Liver (tissue), 3 donors: ENCODE results near the gene STK40.

Experiments used
- EGR1 ChIP-seq, 2 donors: IDR thresholded peaks; 2 replicates each; pipeline ENCODE4 v1.6.1; 2016 to 2018; ENCODE audit warnings: antibody characterized with exemption in 2 of 2, low read depth in 2 of 2
- FOXA1 ChIP-seq: IDR thresholded peaks from 2 replicates; pipeline ENCODE4 v1.6.1; 2016; ENCODE audit warnings: antibody characterized with exemption
- HNF4A ChIP-seq, 2 donors: conservative IDR thresholded peaks; 2 replicates each; pipeline ENCODE4 v1.6.1; 2016; ENCODE audit warnings: antibody characterized with exemption in 2 of 2, mild to moderate bottlenecking in 2 of 2
- RAD21 ChIP-seq, 2 donors: IDR thresholded peaks; 2 replicates each; pipeline ENCODE4 v1.6.1; 2016; ENCODE audit warnings: antibody characterized with exemption in 2 of 2, mild to moderate bottlenecking in 2 of 2
- RXRA ChIP-seq, 2 donors: IDR thresholded peaks; 2 replicates each; pipeline ENCODE4 v1.6.1; 2017 to 2018; ENCODE audit warnings: antibody characterized with exemption in 2 of 2, mild to moderate bottlenecking in 1 of 2
- TAF1 ChIP-seq: conservative IDR thresholded peaks from 2 replicates; pipeline ENCODE4 v1.6.1; 2016; ENCODE audit warnings: antibody characterized with exemption, mild to moderate bottlenecking
- YY1 ChIP-seq: IDR thresholded peaks from 2 replicates; pipeline ENCODE4 v1.6.1; 2016; ENCODE audit warnings: antibody characterized with exemption, mild to moderate bottlenecking
- TF ChIP-seq, protein P1 (sequence below): fragments of 150-350 bp; IDR thresholded peaks from 2 replicates; pipeline ENCODE4 v1.5.1; 2017; ENCODE audit warnings: improper control_type of control experiment, low read depth, low read length; ENCODE audit not compliant: missing input control
- TF ChIP-seq, protein P2 (sequence below): IDR thresholded peaks from 2 replicates; pipeline ENCODE4 v1.6.1; 2016; ENCODE audit warnings: antibody characterized with exemption
- TF ChIP-seq, protein P3 (sequence below): IDR thresholded peaks from 2 replicates; pipeline ENCODE4 v1.6.1; 2016; ENCODE audit warnings: antibody characterized with exemption, mild to moderate bottlenecking
- TF ChIP-seq, protein P4 (sequence below): IDR thresholded peaks from 2 replicates; pipeline ENCODE4 v1.6.1; 2016; ENCODE audit warnings: antibody characterized with exemption
- TF ChIP-seq, protein P5 (sequence below): IDR thresholded peaks from 2 replicates; pipeline ENCODE4 v1.6.1; 2016; ENCODE audit warnings: antibody characterized with exemption
- donor health status: healthy.
- donor health status: healthy.

DNA sequence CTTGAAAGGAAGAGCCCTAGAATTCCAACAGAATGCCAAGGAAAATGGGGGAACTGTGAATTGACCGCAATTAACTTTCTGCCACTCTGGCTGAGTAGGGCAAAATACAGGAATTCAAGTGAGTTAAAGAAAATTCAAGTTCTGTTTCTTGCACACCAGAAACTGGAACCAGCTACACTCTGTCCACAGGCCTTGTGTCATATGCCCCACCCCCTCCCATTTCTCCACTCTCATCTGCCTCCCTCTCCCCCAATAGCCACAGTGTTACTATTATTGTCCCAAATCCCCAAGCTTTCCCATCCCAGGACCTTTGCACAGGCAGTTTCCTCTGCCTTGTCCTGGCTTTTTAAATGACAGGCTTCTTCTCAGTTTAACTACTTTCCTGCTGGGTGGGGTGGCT, 4.3 kb upstream of the STK40 start:
- TF ChIP-seq, protein P1, sequence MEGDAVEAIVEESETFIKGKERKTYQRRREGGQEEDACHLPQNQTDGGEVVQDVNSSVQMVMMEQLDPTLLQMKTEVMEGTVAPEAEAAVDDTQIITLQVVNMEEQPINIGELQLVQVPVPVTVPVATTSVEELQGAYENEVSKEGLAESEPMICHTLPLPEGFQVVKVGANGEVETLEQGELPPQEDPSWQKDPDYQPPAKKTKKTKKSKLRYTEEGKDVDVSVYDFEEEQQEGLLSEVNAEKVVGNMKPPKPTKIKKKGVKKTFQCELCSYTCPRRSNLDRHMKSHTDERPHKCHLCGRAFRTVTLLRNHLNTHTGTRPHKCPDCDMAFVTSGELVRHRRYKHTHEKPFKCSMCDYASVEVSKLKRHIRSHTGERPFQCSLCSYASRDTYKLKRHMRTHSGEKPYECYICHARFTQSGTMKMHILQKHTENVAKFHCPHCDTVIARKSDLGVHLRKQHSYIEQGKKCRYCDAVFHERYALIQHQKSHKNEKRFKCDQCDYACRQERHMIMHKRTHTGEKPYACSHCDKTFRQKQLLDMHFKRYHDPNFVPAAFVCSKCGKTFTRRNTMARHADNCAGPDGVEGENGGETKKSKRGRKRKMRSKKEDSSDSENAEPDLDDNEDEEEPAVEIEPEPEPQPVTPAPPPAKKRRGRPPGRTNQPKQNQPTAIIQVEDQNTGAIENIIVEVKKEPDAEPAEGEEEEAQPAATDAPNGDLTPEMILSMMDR, result no peak
- TF ChIP-seq TAF1 (no peak), EGR1 (IDR thresholded peaks at IDR 0.05; ENCODE audit: low read depth in 2 of 2) (no peak), FOXA1 (no peak), RAD21 (IDR thresholded peaks at IDR 0.05) (no peak), HNF4A (conservative IDR thresholded peaks at IDR 0.05) (no peak), YY1 (no peak), RXRA (IDR thresholded peaks at IDR 0.05) (no peak)
- TF ChIP-seq, protein P2, sequence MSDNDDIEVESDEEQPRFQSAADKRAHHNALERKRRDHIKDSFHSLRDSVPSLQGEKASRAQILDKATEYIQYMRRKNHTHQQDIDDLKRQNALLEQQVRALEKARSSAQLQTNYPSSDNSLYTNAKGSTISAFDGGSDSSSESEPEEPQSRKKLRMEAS, result no peak
- TF ChIP-seq, protein P3, sequence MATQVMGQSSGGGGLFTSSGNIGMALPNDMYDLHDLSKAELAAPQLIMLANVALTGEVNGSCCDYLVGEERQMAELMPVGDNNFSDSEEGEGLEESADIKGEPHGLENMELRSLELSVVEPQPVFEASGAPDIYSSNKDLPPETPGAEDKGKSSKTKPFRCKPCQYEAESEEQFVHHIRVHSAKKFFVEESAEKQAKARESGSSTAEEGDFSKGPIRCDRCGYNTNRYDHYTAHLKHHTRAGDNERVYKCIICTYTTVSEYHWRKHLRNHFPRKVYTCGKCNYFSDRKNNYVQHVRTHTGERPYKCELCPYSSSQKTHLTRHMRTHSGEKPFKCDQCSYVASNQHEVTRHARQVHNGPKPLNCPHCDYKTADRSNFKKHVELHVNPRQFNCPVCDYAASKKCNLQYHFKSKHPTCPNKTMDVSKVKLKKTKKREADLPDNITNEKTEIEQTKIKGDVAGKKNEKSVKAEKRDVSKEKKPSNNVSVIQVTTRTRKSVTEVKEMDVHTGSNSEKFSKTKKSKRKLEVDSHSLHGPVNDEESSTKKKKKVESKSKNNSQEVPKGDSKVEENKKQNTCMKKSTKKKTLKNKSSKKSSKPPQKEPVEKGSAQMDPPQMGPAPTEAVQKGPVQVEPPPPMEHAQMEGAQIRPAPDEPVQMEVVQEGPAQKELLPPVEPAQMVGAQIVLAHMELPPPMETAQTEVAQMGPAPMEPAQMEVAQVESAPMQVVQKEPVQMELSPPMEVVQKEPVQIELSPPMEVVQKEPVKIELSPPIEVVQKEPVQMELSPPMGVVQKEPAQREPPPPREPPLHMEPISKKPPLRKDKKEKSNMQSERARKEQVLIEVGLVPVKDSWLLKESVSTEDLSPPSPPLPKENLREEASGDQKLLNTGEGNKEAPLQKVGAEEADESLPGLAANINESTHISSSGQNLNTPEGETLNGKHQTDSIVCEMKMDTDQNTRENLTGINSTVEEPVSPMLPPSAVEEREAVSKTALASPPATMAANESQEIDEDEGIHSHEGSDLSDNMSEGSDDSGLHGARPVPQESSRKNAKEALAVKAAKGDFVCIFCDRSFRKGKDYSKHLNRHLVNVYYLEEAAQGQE, result no peak
- TF ChIP-seq, protein P4, sequence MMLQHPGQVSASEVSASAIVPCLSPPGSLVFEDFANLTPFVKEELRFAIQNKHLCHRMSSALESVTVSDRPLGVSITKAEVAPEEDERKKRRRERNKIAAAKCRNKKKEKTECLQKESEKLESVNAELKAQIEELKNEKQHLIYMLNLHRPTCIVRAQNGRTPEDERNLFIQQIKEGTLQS, result no peak
- TF ChIP-seq, protein P5, sequence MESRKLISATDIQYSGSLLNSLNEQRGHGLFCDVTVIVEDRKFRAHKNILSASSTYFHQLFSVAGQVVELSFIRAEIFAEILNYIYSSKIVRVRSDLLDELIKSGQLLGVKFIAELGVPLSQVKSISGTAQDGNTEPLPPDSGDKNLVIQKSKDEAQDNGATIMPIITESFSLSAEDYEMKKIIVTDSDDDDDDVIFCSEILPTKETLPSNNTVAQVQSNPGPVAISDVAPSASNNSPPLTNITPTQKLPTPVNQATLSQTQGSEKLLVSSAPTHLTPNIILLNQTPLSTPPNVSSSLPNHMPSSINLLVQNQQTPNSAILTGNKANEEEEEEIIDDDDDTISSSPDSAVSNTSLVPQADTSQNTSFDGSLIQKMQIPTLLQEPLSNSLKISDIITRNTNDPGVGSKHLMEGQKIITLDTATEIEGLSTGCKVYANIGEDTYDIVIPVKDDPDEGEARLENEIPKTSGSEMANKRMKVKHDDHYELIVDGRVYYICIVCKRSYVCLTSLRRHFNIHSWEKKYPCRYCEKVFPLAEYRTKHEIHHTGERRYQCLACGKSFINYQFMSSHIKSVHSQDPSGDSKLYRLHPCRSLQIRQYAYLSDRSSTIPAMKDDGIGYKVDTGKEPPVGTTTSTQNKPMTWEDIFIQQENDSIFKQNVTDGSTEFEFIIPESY, result no peak
